Osteoblast (primary cell): ENCODE measurements around the gene ITPRIPL2. TPM values are rescaled to one million over a fixed set of nuclear protein-coding genes. Genes with fewer than 3 reads are reported as not detected.

Experiments
- DNase-seq: peaks from one replicate; pipeline ENCODE4 v3.0.0; 2011; ENCODE audit warnings: low spot score, mixed read lengths; ENCODE audit not compliant: insufficient read length; ENCODE audit errors: missing footprints
- H2AFZ ChIP-seq: 2 replicates; pipeline ENCODE4 v1.6.0; 2011; ENCODE audit warnings: mild to moderate bottlenecking, low read length
- H3K27ac ChIP-seq: 2 replicates; pipeline ENCODE4 v1.5.1; 2011; ENCODE audit warnings: mild to moderate bottlenecking, low read depth, low read length, moderate library complexity
- H3K27me3 ChIP-seq: 2 replicates; pipeline ENCODE4 v1.6.0; 2012; ENCODE audit warnings: mild to moderate bottlenecking, control low read depth, inconsistent platforms, low read length, moderate library complexity; ENCODE audit not compliant: insufficient read depth
- H3K36me3 ChIP-seq: 2 replicates; pipeline ENCODE4 v1.5.1; 2011; ENCODE audit warnings: mild to moderate bottlenecking, low read length, control low read depth, moderate library complexity; ENCODE audit not compliant: insufficient read depth
- H3K4me1 ChIP-seq: 2 replicates; pipeline ENCODE4 v1.5.1; 2011; ENCODE audit warnings: mild to moderate bottlenecking, low read length, control low read depth, moderate library complexity; ENCODE audit not compliant: insufficient read depth
- H3K4me2 ChIP-seq: 2 replicates; pipeline ENCODE4 v1.6.0; 2011; ENCODE audit warnings: mild to moderate bottlenecking, low read length; ENCODE audit not compliant: insufficient read depth
- H3K4me3 ChIP-seq: fragments of 200-600 bp; sonication (generic); 3 replicates; pipeline ENCODE4 v1.5.1; 2012; ENCODE audit warnings: mild to moderate bottlenecking, low read length, inconsistent platforms; ENCODE audit not compliant: insufficient read depth
- H3K79me2 ChIP-seq: 2 replicates; pipeline ENCODE4 v1.6.0; 2012; ENCODE audit warnings: mild to moderate bottlenecking, low read length, control low read depth, inconsistent platforms; ENCODE audit not compliant: insufficient read depth
- H3K9me3 ChIP-seq: 2 replicates; pipeline ENCODE4 v1.5.1; 2011; ENCODE audit warnings: low read depth, low read length, control low read depth
- H4K20me1 ChIP-seq: 2 replicates; pipeline ENCODE4 v1.6.0; 2012; ENCODE audit warnings: mild to moderate bottlenecking, low read length, control low read depth; ENCODE audit not compliant: insufficient read depth
- CTCF ChIP-seq: IDR thresholded peaks from 2 replicates; pipeline ENCODE4 v1.5.1; 2011; ENCODE audit warnings: mild to moderate bottlenecking, low read depth, low read length, moderate library complexity; ENCODE audit errors: extremely low read depth
- total RNA-seq: library from RNA; depleted of rRNA; stranded (reverse); fragments of >200 nt; gene quantifications from 2 replicates; pipeline ENCODE4 v1.2.3, GENCODE V29; 2012

Gene ITPRIPL2
- total RNA-seq, 1 donor = 59.4 TPM

GRCh38 chr16:19167710-19168370 lies 54.1 kb downstream of the ITPRIPL2 start, which contains the start of gene SYT17:
TSS of gene SYT17 (plus strand) at chr16:19168240. CDS start at chr16:19168647, 407 bp downstream.
- Histone ChIP-seq H3K4me2 (no peak within 1 kb of the TSS), H4K20me1 (no peaks in the 10 kb centered on the region), H3K27ac (no peak within 1 kb of the TSS), H3K4me3 (no peak within 1 kb of the TSS), H3K79me2 (no peaks in the 10 kb centered on the region), H3K36me3 (no peaks in the 10 kb centered on the region), H3K9me3 (no peaks in the 10 kb centered on the region), H3K27me3 (peaks cover 35% of the 10 kb centered on the region), H3K4me1 (no peaks in the 10 kb centered on the region), H2AFZ (no peak within 1 kb of the TSS)
- TF ChIP-seq CTCF = peak; percentile 34
- DNase-seq = peak; percentile 96

DNA sequence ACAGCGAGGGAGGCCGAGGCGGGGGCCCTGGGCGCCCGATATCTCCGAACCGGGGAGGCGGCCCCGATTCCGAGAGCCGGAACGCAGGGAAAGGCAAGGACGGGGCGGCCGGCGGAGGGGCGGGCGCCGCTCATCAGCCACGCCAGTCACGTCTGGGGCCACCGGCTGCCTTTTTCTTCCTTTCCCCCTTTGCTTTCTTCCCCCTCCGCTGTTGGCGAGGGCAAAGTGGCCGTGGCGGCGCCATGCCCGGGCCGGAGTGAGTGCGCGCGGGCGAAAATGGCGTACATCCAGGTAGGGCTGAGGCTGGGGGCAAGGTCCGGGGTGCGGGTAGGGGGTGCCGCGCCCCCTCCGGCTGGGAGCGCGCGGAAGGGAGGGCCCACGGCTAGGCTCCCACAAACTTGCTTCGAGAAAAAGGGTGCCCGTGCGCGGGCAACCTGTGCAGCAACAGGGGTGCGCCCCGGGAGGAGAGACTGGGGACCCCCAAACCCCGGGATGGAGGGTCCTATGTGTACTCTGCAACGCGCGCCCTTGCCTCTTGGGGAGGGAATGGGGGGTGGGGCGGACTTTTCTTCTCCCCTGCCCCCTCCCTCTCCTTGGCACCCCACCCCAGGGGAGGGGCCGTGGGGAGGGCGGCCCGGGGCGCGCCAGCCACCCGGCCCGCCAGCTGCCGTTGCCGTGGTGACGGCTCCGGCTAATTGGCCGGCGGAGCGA lies 54.8 kb downstream of the ITPRIPL2 start:
- TF ChIP-seq CTCF = no peak
- Histone ChIP-seq H3K79me2 (no peaks in the 10 kb centered on the region), H3K4me2 (no peak overlapping the region), H3K9me3 (no peaks in the 10 kb centered on the region), H4K20me1 (no peaks in the 10 kb centered on the region), H3K4me1 (no peaks in the 10 kb centered on the region), H3K27ac (no peak overlapping the region), H3K27me3 (peaks cover 35% of the 10 kb centered on the region), H3K36me3 (no peaks in the 10 kb centered on the region), H2AFZ (no peak overlapping the region), H3K4me3 (no peak overlapping the region)
- DNase-seq = no peak

- Histone ChIP-seq H2AFZ (no peak overlapping the region), H3K9me3 (no peaks in the 10 kb centered on the region), H3K4me2 (no peak overlapping the region), H3K36me3 (no peaks in the 10 kb centered on the region), H4K20me1 (no peaks in the 10 kb centered on the region), H3K27me3 (peaks cover 35% of the 10 kb centered on the region), H3K79me2 (no peaks in the 10 kb centered on the region), H3K4me1 (no peaks in the 10 kb centered on the region), H3K4me3 (no peak overlapping the region), H3K27ac (no peak overlapping the region)
- DNase-seq = peak; percentile 86
- no peak for TF ChIP-seq CTCF
Measured at GRCh38 chr16:19169082-19169639, 55.4 kb downstream of the ITPRIPL2 start.
